Midbrain (tissue), 1 donor: ENCODE measurements around the gene NSD1.
"Not testable (repeated sequence)": the region's sequence is repeated elsewhere in the genome, so short reads cannot be mapped to it uniquely, and the experiment has no call there.

Source experiments
- DNase-seq: peaks from one replicate; lab custom pipeline; 2025; lab: John Stamatoyannopoulos, UW

The NSD1 gene

DNA sequence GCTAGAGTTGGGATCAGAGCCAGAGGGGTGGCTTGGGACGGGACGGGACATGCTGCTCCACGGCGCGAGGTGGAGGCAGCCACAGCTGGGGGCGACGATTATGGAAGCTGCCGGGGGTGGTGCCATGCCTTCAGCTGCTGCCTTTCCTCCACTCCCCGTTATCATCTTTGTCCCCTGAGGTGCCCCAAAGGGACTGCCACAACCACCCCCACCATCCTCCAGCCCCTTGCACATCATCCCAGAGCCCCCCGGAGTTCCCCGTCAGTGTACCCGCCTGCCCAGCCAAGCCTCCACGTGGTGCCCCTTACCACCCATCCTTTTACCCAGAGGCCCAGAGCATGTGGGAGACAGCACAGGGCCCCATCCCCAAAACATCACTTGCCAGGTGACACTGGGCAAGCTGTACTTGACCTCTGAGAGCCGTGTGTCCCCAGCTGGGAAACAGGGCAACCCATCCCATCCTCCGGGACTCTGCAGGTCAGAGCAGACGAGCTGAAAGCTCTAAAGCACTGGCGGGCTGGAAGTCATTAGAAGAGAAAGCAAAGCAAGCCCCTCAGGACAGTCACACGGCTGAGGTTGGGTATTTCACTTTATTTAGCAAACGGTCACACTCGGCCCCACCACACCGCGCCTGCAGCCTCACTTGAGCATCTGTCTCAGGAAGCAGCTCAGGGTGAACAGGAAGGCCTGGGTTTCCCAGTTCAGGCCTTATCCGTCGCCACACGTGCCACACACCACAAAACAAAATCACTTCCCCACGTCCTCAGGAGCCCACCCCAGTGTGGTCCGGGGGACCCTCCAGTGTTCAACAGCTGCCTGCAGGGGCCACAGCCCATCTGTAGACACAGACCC is 197.6 kb downstream of the NSD1 start:
- DNase-seq: no peak

DNA sequence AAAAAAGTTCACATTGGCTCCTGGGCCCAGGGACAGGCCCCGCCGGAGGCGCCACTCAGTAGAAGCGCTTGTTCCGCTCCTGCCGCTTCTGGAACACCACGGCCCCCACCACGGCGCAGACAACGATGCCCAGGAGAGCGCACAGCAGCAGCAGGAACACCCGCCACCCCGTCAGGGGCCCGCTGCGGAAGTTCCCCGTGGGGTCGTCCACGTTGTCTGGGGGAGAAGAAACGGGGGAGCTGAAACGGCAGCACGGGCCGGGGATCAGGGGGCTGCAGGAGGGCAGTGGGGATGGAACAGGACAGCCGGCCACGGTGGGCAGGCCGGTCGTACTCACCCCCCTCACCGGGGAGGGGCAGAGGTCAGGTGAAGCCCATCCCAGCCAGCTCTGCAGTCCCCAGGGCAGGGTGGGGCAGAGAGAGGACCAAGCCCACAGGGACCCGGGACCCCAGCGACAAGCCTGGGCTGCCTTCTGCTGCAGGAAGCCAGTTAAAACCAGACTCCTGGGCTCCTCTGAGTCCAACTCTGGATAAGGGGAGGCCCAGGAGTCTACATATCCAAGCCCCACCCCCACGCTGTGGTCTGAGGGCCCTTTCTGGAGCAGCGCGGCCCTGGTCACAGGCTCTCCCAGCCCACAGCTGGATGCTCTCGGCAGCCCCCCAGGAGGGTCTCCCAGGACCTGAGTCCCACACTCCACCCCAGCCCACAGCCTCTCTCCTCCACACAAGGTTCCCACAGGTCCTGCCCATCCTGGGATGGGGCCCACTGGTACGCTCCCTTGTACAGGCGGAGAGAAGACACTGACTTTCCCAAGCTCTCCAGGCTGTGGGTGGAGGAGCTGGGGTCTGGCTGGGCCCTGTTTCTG is 198.7 kb downstream of the NSD1 start:
- no peak for DNase-seq

DNA sequence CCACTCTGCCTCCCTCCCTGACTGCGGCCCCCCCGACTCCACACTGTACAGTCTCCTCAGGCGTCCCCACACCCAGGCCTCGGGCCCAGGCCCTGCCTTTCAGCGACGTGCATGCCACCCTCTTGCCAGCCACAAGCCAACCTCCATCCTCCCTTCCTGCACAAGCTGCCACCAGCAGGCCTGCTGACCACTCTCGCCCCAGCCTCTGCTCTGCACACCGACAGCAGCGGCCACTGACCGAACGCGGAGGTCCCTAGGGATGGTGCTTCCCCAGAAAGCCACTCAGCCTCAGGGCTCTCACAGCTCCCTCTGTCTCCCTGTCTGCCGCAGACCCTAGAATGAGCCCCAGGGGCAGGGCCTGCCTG is 199.3 kb downstream of the NSD1 start:
- DNase-seq: no peak

DNA sequence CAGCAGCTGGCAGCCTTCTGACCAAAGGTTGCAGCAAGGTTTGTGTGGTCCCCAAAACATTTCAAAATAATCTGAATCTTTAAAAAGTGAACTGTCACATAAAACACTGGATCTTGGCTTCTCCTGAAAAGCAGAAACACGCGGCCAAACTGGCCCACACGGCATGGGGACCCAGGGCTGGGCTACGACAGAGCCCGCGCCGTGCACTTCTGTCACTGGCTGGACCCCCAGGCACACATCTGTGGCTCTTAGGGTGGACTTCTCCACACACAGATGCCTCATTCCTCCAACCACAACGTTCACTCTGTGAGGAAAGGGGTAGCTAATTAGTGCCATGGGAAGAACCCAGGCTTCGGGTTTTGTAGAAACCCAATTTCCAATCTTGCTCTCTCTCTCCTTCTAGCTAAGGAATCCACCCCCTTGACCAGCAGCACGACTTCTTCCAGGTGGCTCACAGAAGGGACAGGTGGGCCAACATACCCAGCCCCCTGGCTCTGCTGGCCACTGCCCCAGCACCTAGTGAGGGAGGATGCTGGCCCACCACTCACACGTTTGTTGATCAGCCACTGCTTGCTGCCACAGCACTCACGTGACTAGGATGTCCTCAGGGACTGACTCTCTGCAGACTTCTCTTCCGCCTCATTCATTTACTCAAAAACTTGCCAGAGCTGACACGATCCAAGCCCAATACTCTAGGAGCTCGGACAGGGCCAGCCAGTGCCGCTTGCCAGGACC is 200.0 kb downstream of the NSD1 start:
- no peak for DNase-seq

DNA sequence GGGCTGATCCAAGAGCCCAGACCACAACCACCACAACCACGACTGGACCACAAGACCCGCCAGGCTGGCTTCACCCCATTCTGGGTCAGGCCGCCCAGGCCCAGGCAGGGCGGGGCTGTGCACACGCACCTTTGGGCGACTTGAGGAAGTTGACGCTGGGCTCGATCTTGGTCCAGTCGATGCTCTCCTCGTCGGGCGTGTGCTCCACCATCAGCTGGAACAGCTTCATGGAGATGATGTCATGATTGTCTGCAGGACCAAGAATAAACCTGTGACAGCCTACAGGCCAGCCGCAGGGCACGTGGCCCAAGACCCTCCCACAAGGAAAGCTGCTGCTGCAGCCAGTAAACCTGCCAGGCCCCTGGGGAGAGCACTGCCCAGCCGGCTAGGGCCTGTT is 200.6 kb downstream of the NSD1 start:
- no peak for DNase-seq

DNA sequence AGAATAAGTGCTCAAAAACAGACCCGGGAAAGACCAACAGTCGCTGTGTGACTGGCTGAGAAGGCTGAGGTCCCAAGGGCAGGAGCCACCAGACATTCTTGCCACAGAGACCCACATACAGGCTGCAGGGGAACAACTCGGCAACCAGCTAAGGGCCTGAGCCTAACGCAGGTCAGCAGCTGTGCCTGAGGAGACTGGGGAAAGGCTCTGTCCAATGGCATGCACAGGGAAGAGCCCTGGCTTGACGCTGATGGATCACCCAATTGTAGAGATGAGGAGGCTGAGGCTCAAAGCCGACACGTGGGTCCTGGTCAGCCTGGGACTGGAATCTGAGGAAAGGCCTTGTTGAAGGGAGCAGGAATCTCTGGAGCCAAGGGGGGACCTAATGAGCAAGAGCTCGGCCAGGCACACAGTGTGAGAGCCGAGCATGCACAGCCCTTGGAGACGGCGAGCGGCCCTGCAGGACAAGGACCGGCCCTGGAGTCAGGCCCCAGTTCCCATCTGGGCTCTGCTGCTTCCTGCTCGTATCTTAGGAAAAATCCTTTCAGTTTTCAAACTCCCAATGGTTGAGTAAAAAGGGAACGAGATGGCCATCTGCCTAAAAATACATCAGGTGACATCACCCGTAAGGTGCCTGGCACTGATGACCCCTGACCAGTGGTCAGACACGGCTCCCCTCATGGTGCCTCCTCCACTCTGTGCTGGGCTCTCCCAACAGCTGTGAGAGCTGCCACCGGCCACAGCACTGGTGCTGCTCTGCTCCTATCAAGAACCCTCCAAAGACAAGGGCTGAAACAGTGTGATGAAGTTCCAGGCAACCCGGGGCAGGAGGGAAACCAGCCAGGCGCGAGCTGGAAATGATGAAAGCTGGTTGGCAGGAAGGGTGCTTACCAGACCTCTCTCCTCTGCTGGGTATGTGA is 201.5 kb downstream of the NSD1 start:
- DNase-seq: no peak

DNA sequence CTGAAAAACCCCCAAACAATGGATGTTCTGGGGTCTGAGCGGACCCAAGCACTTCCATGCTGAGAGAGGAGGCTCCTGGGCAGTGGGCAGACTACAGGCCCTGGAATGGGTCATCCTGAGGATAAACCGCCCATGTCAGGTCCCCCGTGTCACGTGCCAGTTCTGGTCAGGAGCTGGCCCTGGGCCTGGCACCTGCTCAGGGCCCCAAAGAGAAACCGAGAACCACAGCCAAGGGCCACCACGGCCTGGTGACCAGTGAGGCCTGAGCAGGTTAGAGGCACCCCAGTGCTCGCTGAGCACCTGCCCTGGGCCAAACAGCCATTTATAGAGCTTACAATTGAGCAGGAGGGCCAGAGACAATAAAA is 202.1 kb downstream of the NSD1 start:
- no peak for DNase-seq

DNA sequence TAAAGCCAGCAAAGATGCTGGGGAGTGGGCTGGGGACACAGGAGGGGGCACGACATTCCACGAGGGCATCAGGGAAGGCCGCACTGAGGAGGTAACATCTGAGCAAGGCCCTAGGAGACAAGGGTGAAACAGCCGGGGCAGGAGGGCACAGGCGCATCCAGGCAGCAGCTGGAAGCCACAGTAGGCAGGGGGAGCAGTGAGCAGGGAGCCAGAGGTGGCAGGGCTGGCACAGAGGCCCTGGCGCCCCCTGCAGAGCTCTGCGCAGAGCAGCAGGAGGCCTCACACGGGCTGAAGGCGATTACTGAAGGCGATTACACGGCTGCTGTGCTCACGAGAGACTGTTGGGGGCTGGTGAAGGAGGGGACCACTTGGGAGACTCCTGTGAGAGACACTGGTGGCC is 202.5 kb downstream of the NSD1 start:
- no peak for DNase-seq

DNA sequence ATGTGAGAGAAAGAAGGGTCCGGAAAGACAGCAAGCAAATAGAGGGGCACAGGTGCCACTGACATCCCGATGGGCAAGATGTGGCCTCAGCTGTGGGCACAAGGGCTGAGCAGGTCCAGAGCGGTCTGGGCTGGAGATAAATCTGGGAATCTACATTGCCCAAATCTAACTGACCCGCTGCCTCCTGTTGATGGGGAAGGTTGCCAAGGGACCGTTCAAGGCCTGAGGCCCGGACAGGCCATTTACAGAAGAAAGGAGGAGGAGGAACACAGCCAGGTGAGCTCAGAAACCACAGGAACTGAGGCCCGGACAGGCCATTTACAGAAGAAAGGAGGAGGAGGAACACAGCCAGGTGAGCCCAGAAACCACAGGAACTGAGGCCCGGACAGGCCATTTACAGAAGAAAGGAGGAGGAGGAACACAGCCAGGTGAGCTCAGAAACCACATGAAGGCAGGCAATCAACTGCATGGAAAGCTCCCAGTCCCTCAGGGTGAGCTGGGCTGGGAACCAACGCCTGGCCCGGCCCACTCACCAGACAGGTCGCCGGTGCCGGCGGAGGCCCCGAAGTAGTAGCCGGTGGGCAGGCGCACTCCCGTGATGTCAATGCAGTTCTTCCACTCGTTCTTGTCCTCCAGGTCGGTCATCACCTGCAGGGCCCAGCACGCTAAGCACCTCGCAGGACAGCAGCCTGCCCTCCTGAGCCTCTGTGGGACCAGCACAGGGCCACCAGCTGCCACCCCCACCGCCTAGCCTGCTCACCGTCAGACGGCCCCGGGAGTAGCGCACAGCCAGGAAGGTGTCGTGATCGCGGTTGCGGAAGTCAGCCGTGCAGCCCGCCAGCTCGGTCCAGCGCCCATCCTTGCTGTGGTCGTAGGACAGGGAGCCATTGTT is 203.3 kb downstream of the NSD1 start:
- no peak for DNase-seq

DNA sequence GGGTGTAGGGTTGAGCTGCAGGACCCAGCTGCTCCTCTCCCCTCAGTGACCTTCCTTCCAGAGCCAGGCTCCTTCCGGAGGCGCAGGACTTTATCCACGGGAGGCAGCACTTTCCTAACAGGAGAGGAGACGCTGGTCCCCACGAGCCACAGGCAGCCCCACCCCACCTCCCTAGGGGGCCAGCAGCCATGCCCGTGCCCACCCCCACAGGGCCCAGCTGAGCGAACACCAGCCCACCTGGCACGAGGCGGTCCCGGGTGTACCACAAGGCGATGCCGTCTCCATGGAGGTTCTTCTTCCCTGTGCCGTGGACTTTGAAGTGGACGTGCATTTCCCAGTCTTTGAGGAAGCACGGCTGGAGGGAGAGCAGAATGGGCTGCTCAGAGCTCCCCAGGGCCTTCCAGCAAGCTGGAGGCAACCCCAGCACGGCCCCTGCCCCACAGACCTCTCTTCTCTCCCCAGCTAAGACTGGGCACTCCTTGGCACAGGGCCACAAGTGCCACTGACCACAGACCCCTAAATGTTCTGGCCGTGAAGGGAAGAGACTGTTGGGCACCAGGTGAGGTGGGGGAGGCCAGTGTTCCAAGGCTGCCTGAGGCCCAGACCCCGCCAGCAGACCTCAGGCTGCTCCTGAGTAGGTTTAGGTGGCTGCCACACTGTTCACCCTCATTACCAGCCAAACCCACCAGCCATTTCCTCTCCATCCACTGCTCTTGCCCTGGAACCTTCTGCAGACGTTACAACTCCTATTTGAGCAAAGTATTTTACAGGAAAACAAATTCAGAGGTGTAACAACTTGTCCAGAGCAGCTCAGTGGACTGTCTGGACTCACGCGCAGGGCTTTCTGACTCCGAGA is 204.9 kb downstream of the NSD1 start:
- DNase-seq: no peak

DNA sequence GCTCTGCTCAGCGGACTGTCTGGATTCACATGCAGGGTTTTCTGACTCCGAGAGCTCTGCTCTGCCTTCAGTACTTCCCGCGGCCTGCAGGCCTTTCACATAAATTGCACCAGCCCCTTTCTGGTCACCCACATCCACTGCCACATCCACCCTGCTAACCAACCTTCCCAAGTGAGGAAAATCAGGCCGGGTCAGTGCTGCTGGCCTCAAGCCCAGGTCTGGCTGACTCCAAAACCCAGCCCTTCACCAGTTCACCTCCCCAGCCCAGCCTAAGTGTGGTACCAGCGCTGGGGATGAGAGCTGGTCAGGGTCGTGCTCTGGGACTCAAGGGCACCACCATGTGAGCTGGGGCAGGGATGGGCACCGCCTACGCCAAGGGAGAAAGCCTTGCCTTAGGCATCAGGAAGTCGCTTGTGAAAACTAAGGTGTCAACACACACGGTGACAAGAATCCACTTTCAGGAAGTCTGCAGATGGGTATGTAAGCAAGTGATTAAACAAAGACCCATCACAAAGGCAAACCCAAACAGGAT is 205.6 kb downstream of the NSD1 start:
- DNase-seq: no peak

DNA sequence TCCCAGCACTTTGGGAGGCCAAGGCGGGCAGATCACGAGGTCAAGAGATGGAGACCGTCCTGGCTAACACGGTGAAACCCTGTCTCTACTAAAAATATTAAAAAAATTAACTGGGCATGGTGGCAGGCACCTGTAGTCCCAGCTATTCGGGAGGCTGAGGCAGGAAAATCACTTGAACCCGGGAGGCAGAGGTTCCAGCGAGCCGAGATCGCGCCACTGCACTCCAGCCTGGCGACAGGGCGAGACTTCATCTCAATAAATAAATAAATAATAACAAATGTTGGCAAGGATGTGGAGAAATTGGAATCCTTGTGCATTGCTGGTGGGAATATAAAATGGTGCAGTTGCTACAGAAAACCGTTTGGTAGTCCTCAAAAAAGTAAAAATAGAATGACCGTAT is 209.4 kb downstream of the NSD1 start:
- not testable (repeated sequence) for DNase-seq

DNA sequence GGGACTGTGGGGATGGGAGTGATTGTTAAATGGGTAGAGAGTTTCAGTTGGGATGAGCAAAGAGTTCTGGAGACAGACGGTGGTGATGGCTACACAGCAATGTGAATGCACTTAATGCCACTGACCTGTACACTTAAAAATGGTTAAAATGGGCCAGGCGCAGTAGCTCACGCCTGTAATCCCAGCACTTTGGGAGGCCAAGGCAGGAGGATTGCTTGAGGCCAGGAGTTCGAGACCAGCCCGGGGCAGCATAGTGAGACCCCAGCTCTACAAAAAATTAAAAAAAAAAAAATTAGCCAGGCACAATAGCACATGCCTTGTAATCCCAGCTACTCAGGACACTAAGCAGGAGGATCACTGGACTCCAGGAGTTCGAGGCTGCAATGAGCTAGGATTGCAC is 210.2 kb downstream of the NSD1 start:
- DNase-seq: no peak

DNA sequence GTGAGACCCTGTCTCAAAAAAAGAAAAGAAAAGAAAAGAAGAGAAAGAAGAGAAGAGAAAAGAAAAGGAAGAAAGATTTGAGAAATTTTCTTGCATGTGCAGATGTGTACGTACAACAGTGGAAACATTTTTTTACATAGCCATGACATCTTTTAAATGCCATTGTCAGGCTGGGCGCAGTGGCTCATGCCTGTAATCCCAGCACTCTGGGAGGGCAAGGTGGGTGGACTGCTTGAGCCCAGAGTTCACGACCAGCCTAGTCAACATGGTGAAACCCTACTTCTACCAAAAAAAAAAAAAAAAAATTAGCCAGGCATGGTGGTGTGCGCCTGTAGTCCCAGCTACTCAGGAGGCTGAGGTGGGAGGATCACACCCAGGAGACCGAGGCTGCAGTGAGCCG is 211.3 kb downstream of the NSD1 start:
- no peak for DNase-seq

DNA sequence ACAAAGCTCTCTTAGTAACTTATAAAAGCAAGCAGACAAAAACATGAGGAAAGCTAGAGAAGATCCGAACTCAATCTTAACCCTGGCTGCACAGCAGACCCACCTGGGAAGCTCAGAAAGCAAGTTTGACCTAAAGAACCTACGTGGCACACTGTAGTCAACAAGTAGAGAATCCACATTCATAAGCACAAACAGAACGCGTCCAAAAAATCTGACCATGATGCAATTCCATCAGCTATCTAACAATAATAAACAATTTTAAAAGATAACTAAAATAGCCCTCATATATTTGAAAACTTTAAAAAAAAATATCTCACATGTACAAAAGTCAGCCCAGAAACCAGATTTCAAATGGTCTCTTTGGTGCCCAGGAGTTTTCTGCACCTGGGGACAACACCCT is 213.2 kb downstream of the NSD1 start:
- DNase-seq: no peak

DNA sequence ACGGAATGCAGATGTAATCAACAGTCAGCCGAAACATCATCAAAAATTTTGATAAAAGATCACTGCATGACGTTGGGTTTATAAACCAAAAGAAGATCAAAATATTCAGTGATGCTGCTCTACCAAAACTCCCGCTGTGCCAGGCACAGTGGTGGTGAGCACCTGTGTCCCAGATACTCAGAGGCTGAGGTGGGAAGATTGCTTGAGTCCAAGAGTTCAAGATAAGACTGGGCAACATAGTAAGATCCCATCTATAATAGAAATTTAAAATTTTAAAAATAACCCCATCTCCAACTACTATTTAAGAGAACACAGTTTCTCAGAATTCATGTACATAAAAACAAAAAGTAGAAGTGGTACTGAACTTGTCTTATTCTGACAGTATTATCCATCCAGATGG is 214.1 kb downstream of the NSD1 start:
- no peak for DNase-seq

DNA sequence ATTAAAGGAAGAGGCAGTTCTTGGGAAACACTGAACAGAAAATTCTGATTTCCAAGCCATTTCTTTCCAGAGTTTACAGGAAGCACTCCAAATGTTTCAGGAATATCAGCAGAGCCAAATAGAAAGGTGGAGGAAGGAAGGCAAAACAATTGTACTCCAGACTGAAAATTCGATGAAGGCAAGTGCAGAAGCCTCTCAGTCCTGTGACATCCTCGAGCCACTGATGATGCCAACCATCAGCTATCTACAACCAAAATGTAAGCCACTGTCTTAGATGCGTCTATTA is 215.7 kb downstream of the NSD1 start:
- no peak for DNase-seq

DNA sequence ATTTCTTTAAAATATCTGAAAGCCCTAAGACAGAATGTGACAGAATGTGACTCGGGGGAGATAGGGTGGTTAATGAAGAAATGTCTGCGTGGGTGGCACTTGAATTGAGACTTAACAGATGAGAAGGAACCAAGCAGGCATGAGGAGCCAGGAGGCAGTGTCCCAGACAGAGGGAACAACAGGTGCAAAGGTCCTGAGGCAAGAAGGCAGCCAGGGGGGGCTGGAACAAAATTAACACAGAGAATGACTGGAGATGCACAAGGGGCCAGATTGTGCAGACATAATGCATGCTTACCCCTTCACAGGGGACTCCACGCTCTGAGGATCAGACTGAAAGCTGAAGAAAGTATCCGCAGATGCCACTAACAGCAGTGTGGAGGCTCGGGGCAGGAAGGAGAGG is 216.2 kb downstream of the NSD1 start:
- no peak for DNase-seq
